ENCODE results near the gene DGKQ.
A peak's percentile ranks its signal among the peaks of the same experiment; 100 is the strongest.
"Not testable (repeated sequence)": the region's sequence is repeated elsewhere in the genome, so short reads cannot be mapped to it uniquely, and the experiment has no call there.

Gene DGKQ

GRCh38 chr4:950136-951020 is 23.0 kb downstream of the DGKQ start:
- DNase-seq (ENCODE audit: low spot score) = no peak

DNA sequence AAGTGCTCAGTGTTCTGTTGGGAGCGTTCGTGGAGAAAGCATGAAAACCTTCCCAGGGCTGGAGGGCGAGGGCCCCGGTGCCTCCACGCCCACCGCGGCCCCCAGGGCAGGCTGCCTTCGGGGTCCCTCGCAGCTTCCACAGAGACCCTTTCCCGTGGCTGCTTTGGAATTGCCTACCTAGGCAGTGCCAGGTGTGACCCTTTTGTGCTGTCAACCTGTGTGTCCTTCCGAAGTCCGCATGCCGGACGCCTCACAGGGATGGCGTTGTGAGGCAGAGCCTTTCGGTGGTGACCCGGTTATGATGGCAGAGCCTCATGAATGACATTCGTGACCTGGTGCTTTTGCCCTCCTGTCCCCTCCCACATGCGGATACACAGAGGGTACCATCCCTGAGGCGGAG is 23.7 kb downstream of the DGKQ start:
- DNase-seq (ENCODE audit: low spot score) = no peak

DNA sequence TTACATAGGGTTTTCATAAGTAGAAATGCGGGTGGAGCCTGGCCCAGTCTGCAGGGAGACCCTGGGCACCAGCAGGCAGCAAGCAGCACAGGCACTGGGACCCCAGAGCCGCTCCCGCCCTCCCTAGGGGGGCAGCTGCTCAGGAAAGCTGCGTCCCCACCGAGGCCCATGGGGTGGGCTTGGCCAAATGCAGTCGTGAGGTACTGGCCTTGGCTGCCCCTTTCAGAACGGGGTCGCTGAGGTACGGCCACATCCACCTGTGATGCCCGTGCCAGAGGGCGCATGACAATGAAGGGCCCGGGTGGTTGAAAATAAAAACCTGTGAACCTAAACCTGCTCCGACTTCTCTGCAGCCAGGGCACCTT is 24.5 kb downstream of the DGKQ start:
- no peak for DNase-seq (ENCODE audit: low spot score)

- DNase-seq (ENCODE audit: low spot score) = no peak
Measured at GRCh38 chr4:948101-948935, 25.1 kb downstream of the DGKQ start.

DNA sequence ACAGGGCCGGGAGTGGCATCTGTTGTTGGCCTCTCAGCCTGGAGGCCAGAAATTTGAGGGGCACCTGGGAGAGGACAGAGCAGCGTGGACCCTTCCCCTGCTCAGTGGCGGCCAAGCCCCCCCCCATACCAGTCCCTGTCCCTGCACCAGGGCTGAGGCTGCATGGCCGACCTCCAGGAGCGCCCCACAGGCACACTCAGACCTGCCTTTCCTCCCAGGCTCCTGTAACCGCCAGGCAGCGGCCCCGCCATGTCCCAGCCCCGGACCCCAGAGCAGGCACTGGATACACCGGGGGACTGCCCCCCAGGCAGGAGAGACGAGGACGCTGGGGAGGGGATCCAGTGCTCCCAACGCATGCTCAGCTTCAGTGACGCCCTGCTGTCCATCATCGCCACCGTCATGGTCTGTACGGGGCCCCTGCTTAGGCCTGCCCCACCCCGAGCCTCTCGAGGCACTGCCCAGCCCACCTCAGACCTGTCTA is 25.8 kb downstream of the DGKQ start:
- DNase-seq (ENCODE audit: low spot score) = no peak

DNA sequence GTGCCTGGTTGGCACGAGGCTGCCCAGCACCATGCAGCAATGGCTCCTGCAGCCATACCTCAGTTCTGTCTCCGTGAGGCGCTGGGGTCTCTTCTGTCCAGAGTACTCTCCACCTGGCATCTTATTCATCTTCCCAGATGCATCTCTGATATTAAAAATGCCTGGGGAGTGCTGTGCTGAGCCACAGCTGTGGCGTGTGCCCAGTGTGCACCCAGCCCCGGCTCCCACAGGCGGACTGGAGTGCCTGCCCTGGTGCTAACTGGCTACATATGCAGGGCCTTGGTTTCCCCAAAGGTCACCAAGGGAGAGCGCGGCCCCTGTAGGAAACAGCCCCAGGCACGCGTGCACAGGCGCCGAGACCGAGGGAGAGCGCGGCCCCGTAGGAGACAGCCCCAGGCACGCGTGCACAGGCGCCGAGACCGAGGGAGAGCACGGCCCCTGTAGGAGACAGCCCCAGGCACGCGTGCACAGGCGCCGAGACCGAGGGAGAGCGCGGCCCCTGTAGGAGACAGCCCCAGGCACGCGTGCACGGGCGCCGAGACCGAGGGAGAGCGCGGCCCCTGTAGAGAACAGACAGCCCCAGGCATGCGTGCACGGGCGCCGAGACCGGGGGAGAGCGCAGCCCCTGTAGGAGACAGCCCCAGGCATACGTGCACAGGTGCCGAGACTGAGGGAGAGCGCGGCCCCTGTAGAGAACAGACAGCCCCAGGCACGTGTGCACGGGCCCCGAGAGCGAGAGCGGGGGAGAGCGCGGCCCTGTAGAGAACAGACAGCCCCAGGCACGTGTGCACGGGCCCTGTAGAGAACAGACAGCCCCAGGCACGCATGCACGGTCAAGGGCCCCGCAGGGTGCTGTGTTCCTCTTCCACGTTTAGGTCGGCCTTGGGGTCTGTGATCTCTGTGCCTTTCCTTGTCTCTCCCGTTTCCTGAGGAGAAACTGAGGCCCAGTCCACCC is 26.6 kb downstream of the DGKQ start:
- no peak for DNase-seq (ENCODE audit: low spot score)

GRCh38 chr4:946103-946450 is 27.3 kb downstream of the DGKQ start:
- DNase-seq (ENCODE audit: low spot score) = no peak

DNA sequence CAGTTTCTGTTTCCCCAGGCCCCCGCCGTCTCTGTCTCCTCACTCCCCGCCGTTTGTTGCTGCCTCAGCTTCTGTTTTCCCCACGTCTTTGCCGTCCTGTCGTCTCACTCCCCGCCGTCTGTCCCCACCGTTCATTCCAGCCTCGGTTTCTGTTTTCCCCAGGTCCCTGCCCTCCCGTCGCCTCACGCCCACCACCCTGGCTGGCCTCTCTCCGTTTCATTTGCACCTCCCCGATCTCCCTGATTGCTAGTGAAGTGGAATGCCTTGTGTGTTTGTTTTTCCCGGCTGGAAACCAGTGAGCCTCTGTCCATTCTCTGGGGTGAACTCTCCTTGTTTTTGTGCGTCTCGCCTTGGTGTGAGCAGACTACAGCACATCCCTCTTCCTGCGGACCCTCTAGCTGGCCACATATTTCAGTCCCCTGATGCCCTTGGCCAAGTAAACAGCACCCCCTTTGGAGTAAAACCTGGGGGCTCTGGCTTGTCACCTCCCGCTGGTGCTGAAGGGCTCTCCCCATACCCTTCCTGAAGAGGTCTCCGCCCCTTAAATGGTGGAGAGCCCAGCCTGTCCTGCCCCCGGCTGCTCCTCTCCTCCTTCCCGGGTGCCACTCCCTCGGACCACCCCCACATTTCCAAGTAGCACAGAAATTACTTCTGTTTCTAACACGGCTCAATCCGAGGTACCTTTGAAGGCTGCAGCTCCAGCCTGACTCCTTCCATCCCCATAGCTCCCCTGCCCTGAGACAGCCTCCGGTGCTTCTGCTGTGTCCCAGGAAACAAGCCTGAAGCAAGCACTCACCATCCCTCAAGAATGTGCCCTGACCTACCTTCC is 27.9 kb downstream of the DGKQ start:
- DNase-seq (ENCODE audit: low spot score) = no peak

- not testable (repeated sequence) for DNase-seq (ENCODE audit: low spot score)
Measured at GRCh38 chr4:939508-939907, 33.9 kb downstream of the DGKQ start.

DNA sequence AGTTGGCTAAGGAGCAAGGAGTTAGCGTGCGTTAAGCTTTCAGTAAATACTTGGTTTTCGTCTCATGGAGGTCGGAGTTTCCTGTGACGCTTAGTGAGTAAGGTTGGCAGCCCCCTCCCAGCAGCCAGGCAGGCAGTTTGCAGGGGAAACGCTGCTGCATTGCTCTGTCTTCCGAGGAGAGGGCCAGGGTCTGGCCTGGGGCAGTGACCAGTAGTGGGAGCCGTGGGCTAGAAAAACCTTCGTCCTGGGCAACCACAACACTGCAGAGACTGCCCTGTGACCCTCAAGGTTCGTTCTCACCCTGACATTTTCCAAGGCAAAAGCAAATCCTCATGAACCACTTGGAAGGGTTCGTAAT is 40.7 kb downstream of the DGKQ start:
- no peak for DNase-seq (ENCODE audit: low spot score)

DNA sequence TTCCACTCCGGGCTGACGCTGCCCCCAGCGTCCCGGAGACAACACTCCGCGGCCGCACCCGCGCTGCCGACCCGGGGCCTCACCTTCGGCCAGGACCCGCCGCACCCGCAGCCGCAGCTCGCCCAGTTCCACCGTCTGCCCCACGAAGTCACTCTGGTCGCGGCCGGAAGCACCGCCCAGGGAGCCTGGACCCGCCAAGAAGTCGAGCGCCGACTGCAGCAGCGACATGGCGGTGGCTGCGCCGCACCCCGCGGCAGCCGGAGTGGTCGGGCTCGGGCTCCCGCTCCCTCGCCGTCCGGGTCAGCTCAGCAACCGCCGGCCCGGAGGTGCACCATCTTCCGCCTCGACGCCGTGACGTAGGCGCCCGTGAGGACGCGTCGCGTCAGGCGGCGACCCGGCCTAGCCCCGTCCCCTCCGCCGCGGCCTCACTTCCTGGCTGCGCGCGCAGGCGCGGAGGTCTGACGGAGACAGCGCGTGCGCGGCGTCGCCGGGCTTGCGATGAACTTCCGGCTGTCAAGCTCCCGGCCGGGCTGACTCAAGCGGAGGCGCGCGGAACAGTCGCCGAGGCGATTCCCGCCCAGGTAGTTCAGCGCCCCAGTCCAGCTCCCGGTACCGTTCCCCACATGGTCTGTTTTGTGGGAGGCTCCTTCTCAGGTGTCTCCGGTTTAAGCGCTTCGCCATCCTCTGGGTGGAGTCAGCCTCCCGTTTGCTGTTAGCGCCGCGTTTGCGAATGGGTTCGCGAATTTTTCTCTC is 41.2 kb downstream of the DGKQ start, which contains the start of the genes GAK and TMEM175:
Gene GAK, minus strand, starts transcription at position 357 of the 753 bp plus-strand sequence. Its CDS starts 129 bp downstream, at position 228.
Gene TMEM175, plus strand, starts transcription at position 501 of the 753 bp plus-strand sequence. CDS start 15,280 bp downstream, outside the sequence.
- peak; percentile 100 for DNase-seq (ENCODE audit: low spot score)

- DNase-seq (ENCODE audit: low spot score) = peak; percentile 85
Measured at GRCh38 chr4:931194-931959, 42.0 kb downstream of the DGKQ start.

DNA sequence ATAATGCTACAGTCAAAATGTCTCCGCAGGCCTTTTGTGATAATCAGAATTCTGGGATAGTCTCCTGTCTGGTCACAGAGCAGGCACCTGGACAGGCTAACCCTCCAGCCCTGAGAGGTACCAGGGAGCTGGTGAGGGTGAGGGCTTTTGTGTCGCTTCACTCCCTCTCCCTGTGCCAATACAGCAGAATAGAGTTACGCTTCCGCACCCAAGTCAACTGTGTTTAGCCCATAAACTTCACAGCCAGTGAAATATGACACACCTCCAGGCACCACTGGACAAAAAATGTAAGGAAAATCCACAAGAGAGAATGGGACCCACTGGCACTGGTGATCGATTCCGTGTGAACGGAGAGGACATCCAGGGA is 42.6 kb downstream of the DGKQ start:
- DNase-seq (ENCODE audit: low spot score) = no peak

DNA sequence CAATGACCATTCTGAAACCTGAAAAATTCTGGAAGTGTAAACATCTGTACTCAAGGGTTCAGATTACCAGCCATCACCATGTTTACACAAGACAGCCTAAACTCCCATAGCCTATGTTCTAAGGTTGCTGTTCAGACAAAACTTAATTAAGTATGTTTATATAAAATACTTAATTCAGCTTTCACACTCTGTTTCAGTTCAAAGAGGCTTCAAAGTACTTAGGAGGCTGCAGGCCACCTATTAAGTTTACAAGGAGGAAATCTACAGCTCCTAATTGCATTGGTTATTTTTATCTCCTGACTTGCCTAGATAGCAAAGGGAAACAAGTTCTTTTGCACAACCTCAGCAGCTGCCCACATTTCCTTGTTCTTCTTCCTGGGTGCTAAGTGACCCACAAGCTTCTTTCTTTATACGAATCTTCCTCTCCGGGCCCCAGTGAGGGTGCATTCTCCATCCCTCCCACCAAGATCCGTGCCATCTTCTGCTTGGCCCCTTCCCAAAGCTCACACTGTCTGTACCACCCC is 43.3 kb downstream of the DGKQ start:
- no peak for DNase-seq (ENCODE audit: low spot score)

DNA sequence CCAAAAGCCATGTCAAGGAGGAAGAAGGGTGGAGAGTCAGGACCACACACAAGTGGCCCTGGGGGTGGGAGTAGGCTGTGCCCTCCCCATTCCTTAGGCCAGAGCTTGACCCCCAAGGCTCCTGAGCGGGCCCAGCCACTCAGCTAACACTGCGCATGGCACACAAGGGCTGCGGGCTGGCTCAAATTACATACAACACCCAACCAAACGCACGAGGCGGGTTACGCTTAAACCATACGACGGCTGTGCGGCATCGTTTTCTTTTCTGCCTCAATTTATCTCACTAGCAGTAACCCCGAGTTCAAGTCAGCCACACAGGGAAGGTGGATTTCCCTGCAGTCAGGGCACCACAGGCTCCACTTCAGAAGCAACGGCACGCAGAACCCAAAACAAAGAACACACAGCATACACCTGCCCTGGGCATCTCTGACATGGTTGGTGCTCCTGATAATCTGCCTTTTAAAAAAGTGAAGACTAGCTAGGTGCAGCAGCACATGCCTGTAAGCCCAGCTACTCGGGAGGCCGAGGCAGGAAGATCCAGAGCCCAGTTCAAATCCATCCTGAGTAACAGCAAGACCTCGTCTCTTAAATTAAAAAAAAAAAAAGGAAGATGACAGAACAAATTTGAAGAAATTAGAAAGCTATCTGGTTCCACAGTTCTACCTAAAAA is 44.1 kb downstream of the DGKQ start:
- no peak for DNase-seq (ENCODE audit: low spot score)

- DNase-seq (ENCODE audit: low spot score) = not testable (repeated sequence)
Measured at GRCh38 chr4:927566-927965, 45.8 kb downstream of the DGKQ start.

GRCh38 chr4:926538-926937 is 46.8 kb downstream of the DGKQ start:
- no peak for DNase-seq (ENCODE audit: low spot score)

DNA sequence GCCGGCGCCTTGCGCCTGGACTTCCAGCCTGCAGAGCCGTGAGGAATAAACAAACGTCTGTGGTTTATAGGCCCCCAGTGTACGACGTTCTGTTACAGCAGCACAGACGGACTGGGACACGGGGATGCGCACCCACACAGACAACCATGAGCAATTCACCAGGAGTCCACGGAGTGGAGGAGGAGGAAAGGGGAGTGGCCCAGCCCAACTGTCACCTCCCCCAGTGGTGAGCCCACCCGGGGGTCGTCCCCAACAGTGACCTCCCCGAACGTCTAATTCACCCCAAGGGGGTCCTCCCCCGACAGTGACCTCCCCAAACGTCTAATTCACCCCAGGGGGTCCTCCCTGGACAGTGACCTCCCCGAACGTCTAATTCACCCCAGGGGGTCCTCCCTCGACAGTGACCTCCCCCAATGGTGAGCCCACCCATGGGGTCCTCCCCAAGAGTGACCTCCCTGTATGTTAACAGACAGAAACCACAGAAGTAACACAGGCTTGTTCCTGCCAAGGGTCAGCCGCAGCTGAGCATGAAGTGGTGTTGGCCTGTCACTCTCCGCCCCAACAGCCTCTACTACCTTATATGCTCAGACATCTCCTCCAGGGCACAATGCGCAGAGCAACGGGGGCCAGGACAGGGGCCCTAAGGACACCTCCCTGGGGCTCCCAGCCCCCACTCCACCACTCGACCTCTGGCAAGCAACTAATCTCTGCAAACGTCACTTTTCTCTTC is 47.4 kb downstream of the DGKQ start:
- no peak for DNase-seq (ENCODE audit: low spot score)
